Upper lobe of left lung (tissue), 4 donors: ENCODE measurements around the gene UBTD2.

Experiments
- POLR2A ChIP-seq, 4 donors: fragments of 450-650 bp; IDR thresholded peaks; one replicate each; pipeline ENCODE4 v1.5.1; 2016 to 2017; ENCODE audit warnings: antibody characterized with exemption in 4 of 4, mild to moderate bottlenecking in 2 of 4
- TF ChIP-seq, protein P1 (sequence below), 6 experiments: fragments of 450-650 bp in 4 of 6; fragments of 200-600 bp in 2 of 6; sonication (generic) in 2 of 6; IDR thresholded peaks; one replicate each; pipeline ENCODE4 v1.5.1; 2016 to 2019; ENCODE audit warnings: antibody characterized with exemption in 6 of 6

DNA sequence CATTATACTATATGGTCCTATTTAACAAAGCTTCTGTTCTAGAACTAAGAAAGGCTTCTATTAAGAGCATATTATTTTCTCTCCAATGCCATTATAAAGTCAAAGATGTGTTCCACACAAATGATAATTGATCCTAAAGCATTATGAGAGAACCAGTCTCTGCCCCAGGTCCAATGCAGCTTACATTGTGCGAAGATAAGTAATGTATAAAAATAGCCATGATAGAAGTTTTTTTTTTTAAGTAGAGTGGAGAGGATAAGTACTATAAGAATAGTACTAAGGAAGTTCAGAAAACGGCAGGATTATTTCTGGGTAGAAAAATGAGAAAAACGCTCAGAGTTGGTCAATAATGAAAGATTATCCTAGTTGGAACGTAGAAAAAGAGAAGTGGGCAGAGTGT, 15.6 kb downstream of the UBTD2 start:
- TF ChIP-seq, protein P1, sequence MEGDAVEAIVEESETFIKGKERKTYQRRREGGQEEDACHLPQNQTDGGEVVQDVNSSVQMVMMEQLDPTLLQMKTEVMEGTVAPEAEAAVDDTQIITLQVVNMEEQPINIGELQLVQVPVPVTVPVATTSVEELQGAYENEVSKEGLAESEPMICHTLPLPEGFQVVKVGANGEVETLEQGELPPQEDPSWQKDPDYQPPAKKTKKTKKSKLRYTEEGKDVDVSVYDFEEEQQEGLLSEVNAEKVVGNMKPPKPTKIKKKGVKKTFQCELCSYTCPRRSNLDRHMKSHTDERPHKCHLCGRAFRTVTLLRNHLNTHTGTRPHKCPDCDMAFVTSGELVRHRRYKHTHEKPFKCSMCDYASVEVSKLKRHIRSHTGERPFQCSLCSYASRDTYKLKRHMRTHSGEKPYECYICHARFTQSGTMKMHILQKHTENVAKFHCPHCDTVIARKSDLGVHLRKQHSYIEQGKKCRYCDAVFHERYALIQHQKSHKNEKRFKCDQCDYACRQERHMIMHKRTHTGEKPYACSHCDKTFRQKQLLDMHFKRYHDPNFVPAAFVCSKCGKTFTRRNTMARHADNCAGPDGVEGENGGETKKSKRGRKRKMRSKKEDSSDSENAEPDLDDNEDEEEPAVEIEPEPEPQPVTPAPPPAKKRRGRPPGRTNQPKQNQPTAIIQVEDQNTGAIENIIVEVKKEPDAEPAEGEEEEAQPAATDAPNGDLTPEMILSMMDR (IDR thresholded peaks at IDR 0.05): no peak
- no peak for TF ChIP-seq POLR2A (IDR thresholded peaks at IDR 0.05)
